ENCODE data around the gene OLA1.

The OLA1 gene

GRCh38 chr2:174205562-174205961, 42.8 kb downstream of the OLA1 start:
- H3K4me1 ChIP-seq (ENCODE audit: control insufficient read depth, insufficient read depth, low read length), result no peaks in the 10 kb centered on the region
- no peaks in the 10 kb centered on the region for H3K36me3 ChIP-seq (ENCODE audit: control insufficient read depth, insufficient read depth, low read length)
- no peak overlapping the region for H3K27ac ChIP-seq (ENCODE audit: low read length)
- no peaks in the 10 kb centered on the region for H3K9me3 ChIP-seq (ENCODE audit: control insufficient read depth, insufficient read depth, low read length)
- DNase-seq (ENCODE audit: low read depth, low spot score), result no peak
- WGBS (ENCODE audit: insufficient coverage, insufficient read length), result no CpG with 5 or more reads among the region's 2 CpGs
- no peak overlapping the region for H3K4me3 ChIP-seq (ENCODE audit: low read length)
- H3K27me3 ChIP-seq (ENCODE audit: control insufficient read depth, insufficient read depth, low read length), result no peaks in the 10 kb centered on the region

GRCh38 chr2:174202188-174202587, 46.1 kb downstream of the OLA1 start:
- Histone ChIP-seq H3K36me3 (ENCODE audit: control insufficient read depth, insufficient read depth, low read length) (no peaks in the 10 kb centered on the region), H3K4me3 (ENCODE audit: low read length) (no peak overlapping the region), H3K27ac (ENCODE audit: low read length) (no peak overlapping the region), H3K27me3 (ENCODE audit: control insufficient read depth, insufficient read depth, low read length) (no peaks in the 10 kb centered on the region), H3K9me3 (ENCODE audit: control insufficient read depth, insufficient read depth, low read length) (no peaks in the 10 kb centered on the region), H3K4me1 (ENCODE audit: control insufficient read depth, insufficient read depth, low read length) (no peaks in the 10 kb centered on the region; the same call in 1 of the 2 replicates)
- WGBS (ENCODE audit: insufficient coverage, insufficient read length), result no CpG with 5 or more reads among the region's 4 CpGs
- no peak for DNase-seq (ENCODE audit: low read depth, low spot score)

- Histone ChIP-seq H3K4me1 (ENCODE audit: control insufficient read depth, insufficient read depth, low read length) (no peaks in the 10 kb centered on the region; the same call in 1 of the 2 replicates), H3K27me3 (ENCODE audit: control insufficient read depth, insufficient read depth, low read length) (no peaks in the 10 kb centered on the region), H3K9me3 (ENCODE audit: control insufficient read depth, insufficient read depth, low read length) (no peaks in the 10 kb centered on the region), H3K36me3 (ENCODE audit: control insufficient read depth, insufficient read depth, low read length) (no peaks in the 10 kb centered on the region; the same call in 1 of the 2 replicates), H3K27ac (ENCODE audit: low read length) (no peak overlapping the region), H3K4me3 (ENCODE audit: low read length) (no peak overlapping the region)
- no peak for DNase-seq (ENCODE audit: low read depth, low spot score)
- WGBS (ENCODE audit: insufficient coverage, insufficient read length), result no CpG with 5 or more reads among the region's 2 CpGs
These were observed 49.3 kb downstream of the OLA1 start for GRCh38 chr2:174198846-174199564.

GRCh38 chr2:174195253-174195652, 53.1 kb downstream of the OLA1 start:
- DNase-seq (ENCODE audit: low read depth, low spot score), result no peak
- H3K4me1 ChIP-seq (ENCODE audit: control insufficient read depth, insufficient read depth, low read length), result no peaks in the 10 kb centered on the region; the same call in 1 of the 2 replicates
- H3K4me3 ChIP-seq (ENCODE audit: low read length), result no peak overlapping the region
- no peak overlapping the region for H3K27ac ChIP-seq (ENCODE audit: low read length)
- H3K27me3 ChIP-seq (ENCODE audit: control insufficient read depth, insufficient read depth, low read length), result no peaks in the 10 kb centered on the region
- no peaks in the 10 kb centered on the region; the same call in 1 of the 2 replicates for H3K36me3 ChIP-seq (ENCODE audit: control insufficient read depth, insufficient read depth, low read length)
- no peaks in the 10 kb centered on the region for H3K9me3 ChIP-seq (ENCODE audit: control insufficient read depth, insufficient read depth, low read length)

GRCh38 chr2:174193737-174194136, 54.6 kb downstream of the OLA1 start:
- DNase-seq (ENCODE audit: low read depth, low spot score), result no peak
- Histone ChIP-seq H3K27me3 (ENCODE audit: control insufficient read depth, insufficient read depth, low read length) (no peaks in the 10 kb centered on the region), H3K36me3 (ENCODE audit: control insufficient read depth, insufficient read depth, low read length) (no peaks in the 10 kb centered on the region; the same call in 1 of the 2 replicates), H3K4me3 (ENCODE audit: low read length) (no peak overlapping the region), H3K9me3 (ENCODE audit: control insufficient read depth, insufficient read depth, low read length) (no peaks in the 10 kb centered on the region), H3K4me1 (ENCODE audit: control insufficient read depth, insufficient read depth, low read length) (no peaks in the 10 kb centered on the region; the same call in 1 of the 2 replicates), H3K27ac (ENCODE audit: low read length) (no peak overlapping the region)
- WGBS (ENCODE audit: insufficient coverage, insufficient read length), result no CpG with 5 or more reads among the region's 4 CpGs

- H3K9me3 ChIP-seq (ENCODE audit: control insufficient read depth, insufficient read depth, low read length), result no peaks in the 10 kb centered on the region
- no peaks in the 10 kb centered on the region for H3K27me3 ChIP-seq (ENCODE audit: control insufficient read depth, insufficient read depth, low read length)
- H3K4me3 ChIP-seq (ENCODE audit: low read length), result no peak overlapping the region
- no peaks in the 10 kb centered on the region; the same call in 1 of the 2 replicates for H3K4me1 ChIP-seq (ENCODE audit: control insufficient read depth, insufficient read depth, low read length)
- H3K27ac ChIP-seq (ENCODE audit: low read length), result no peak overlapping the region
- no peaks in the 10 kb centered on the region; the same call in 1 of the 2 replicates for H3K36me3 ChIP-seq (ENCODE audit: control insufficient read depth, insufficient read depth, low read length)
- WGBS (ENCODE audit: insufficient coverage, insufficient read length), result no CpG with 5 or more reads among the region's 4 CpGs
- no peak for DNase-seq (ENCODE audit: low read depth, low spot score)
These were observed 55.7 kb downstream of the OLA1 start for GRCh38 chr2:174192664-174193063.

- no peaks in the 10 kb centered on the region for H3K4me1 ChIP-seq (ENCODE audit: control insufficient read depth, insufficient read depth, low read length)
- no peak overlapping the region for H3K4me3 ChIP-seq (ENCODE audit: low read length)
- DNase-seq (ENCODE audit: low read depth, low spot score), result no peak
- no peak overlapping the region for H3K27ac ChIP-seq (ENCODE audit: low read length)
- no peaks in the 10 kb centered on the region; the same call in 1 of the 2 replicates for H3K36me3 ChIP-seq (ENCODE audit: control insufficient read depth, insufficient read depth, low read length)
- no CpG with 5 or more reads among the region's 6 CpGs for WGBS (ENCODE audit: insufficient coverage, insufficient read length)
- no peaks in the 10 kb centered on the region for H3K9me3 ChIP-seq (ENCODE audit: control insufficient read depth, insufficient read depth, low read length)
- H3K27me3 ChIP-seq (ENCODE audit: control insufficient read depth, insufficient read depth, low read length), result no peaks in the 10 kb centered on the region
These were observed 56.8 kb downstream of the OLA1 start for GRCh38 chr2:174191342-174192074.

GRCh38 chr2:174184915-174185314, 63.4 kb downstream of the OLA1 start:
- no CpG with 5 or more reads among the region's 1 CpG for WGBS (ENCODE audit: insufficient coverage, insufficient read length)

GRCh38 chr2:174184504-174184903, 63.8 kb downstream of the OLA1 start:
- no peak for DNase-seq (ENCODE audit: low read depth, low spot score)
- Histone ChIP-seq H3K9me3 (ENCODE audit: control insufficient read depth, insufficient read depth, low read length) (no peaks in the 10 kb centered on the region), H3K36me3 (ENCODE audit: control insufficient read depth, insufficient read depth, low read length) (no peaks in the 10 kb centered on the region), H3K27ac (ENCODE audit: low read length) (no peak overlapping the region), H3K4me3 (ENCODE audit: low read length) (no peak overlapping the region), H3K4me1 (ENCODE audit: control insufficient read depth, insufficient read depth, low read length) (no peaks in the 10 kb centered on the region), H3K27me3 (ENCODE audit: control insufficient read depth, insufficient read depth, low read length) (no peaks in the 10 kb centered on the region)
- WGBS (ENCODE audit: insufficient coverage, insufficient read length), result no CpG with 5 or more reads among the region's 2 CpGs

More at GRCh38 chr2:174184915-174185314, 63.4 kb downstream of the OLA1 start:
- Histone ChIP-seq H3K4me3 (ENCODE audit: low read length) (no peak overlapping the region), H3K4me1 (ENCODE audit: control insufficient read depth, insufficient read depth, low read length) (no peaks in the 10 kb centered on the region), H3K27me3 (ENCODE audit: control insufficient read depth, insufficient read depth, low read length) (no peaks in the 10 kb centered on the region), H3K9me3 (ENCODE audit: control insufficient read depth, insufficient read depth, low read length) (no peaks in the 10 kb centered on the region), H3K27ac (ENCODE audit: low read length) (no peak overlapping the region), H3K36me3 (ENCODE audit: control insufficient read depth, insufficient read depth, low read length) (no peaks in the 10 kb centered on the region)
- no peak for DNase-seq (ENCODE audit: low read depth, low spot score)

- no peak overlapping the region for H3K4me3 ChIP-seq (ENCODE audit: low read length)
- DNase-seq (ENCODE audit: low read depth, low spot score), result no peak
- WGBS (ENCODE audit: insufficient coverage, insufficient read length), result no CpG with 5 or more reads among the region's 1 CpG
- no peaks in the 10 kb centered on the region for H3K27me3 ChIP-seq (ENCODE audit: control insufficient read depth, insufficient read depth, low read length)
- H3K4me1 ChIP-seq (ENCODE audit: control insufficient read depth, insufficient read depth, low read length), result no peaks in the 10 kb centered on the region
- H3K36me3 ChIP-seq (ENCODE audit: control insufficient read depth, insufficient read depth, low read length), result no peaks in the 10 kb centered on the region
- no peak overlapping the region for H3K27ac ChIP-seq (ENCODE audit: low read length)
- H3K9me3 ChIP-seq (ENCODE audit: control insufficient read depth, insufficient read depth, low read length), result no peaks in the 10 kb centered on the region
These were observed 65.3 kb downstream of the OLA1 start for GRCh38 chr2:174183076-174183475.
